HG02885 (cell line): ENCODE results near the gene C5.

Experiments
- ATAC-seq: cut with Tn5 transposase; IDR thresholded peaks from one replicate; pipeline ENCODE4 v1.9.1; 2021; ENCODE audit warnings: mild to moderate bottlenecking; ENCODE audit not compliant: unreplicated experiment, poor library complexity

Gene C5

DNA sequence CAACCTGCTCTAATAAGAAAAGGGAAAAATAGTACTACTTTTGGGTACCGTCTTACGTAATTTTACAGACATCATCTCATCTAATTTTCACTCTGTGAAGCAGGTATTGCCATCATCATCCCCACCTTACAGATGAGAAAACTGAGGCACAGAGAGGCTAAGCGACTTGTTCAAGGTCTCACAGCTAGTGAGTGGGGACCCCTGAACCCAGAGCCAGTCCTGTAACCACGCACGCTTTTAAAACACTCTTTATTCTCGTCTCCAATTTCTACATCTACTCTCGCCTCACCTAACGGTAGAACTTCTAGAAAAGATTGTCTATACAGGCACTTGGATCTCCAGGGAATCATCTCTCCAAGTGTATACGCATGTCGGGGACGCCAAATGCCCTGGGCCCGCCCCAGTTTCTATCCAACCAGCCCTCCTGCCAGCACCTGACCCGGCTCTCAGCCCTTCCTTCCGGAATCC is 122.0 kb downstream of the C5 start:
- no peak for ATAC-seq

DNA sequence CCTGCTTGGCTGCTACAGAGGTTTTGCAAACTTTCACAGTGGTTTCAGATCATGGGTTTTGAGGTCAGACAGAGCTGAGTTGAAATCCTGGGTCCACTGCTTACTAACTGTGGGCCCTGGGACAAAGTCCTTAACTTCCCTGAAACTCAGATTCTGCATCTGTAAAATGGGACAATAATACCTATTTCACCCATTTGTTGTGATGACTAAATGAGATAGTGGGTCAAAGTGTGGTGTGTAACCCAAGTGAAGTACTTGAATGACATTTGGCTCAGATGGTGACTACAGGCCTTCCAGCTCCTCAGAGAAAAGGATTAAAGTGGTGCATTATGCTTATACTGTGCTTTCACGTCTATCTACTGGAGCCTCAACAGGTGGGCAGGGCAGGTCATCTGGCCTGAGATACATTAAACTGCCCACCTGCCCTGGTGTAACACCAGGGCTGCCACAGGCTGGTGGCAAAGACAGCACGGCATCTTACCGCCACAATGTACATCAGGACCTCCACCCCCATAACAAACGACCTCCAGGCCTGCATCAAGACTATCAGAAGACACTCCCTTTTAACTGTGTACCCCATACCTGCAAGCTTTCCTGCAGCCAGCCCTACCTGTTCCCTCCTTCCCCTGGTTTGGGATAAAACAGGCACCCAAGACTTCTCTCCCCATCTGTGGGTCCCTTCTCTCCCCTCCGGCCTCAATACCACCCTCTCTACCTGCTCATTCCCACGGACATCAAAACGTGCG is 122.6 kb downstream of the C5 start:
- no peak for ATAC-seq

DNA sequence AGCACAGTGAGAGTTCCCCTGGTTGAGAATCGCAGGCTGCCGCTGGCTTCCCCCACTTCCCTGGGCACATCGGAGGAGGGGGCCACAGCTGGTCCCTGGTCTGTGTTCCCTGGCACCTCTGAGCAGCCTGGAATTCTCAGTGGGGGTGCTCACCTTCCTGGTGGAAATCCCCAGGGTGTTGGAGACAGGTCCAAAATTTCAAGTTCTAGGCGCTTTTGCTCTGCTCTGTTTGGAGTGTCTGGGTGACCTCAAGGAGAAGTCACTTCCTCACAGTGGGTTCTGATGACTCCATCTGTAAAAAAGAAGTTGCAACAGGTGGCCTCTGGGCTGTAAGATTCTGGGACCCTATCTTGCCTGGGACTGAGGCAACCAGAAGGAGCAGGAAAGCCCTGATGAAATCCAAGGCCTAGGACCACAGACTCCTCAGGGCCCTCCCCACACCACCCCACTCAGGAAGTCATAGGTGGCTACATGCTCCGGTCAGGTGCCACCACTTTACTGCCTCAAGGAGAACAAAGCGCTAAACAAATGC is 123.6 kb downstream of the C5 start, which contains the start of gene TRAF1:
Gene TRAF1 (minus strand): TSS at position 400 of the 532 bp plus-strand sequence. CDS start 721 bp downstream, outside the sequence.
- ATAC-seq = peak; percentile 17

DNA sequence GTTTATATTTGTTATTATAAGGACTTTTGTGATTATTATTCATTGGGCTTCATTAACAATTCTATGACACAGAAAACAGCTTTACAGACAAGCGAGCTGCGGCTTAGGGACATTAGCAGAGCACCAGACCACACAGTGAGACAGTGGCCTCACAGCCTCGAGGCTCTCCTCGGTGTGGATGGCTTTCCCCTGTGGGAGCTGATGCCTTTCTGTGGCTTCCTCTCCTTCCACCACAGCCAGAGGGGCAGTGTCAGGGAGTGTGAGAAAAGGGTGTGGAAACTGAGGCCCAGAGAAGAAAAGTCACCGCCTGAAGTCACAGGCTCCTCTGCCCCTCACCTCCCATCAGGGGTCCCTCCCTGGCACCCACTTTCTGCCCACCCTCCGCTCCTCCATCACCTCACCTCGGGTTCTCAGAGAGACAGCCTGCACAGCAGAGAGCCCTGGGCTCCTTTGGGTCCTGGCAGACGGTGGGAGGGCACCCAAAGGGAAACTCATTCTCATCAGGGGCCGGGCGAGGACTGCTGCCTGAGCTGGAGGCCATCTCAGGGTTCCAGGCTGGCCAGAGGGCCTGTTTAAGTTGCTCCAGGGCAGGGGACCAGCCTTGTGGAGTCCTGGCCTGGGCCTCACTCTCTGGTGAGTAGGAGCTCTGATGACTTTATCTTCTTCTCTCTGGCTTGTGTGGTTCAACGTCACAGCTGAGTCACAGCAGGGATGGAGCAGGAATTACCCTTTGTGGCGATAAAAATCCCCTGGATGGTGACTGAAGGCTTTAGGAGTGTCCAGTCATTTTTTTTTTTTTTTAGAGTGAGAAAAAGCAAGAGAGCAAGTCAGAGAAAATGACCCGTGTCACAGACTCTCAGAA is 124.3 kb downstream of the C5 start:
- peak; percentile 43 for ATAC-seq

DNA sequence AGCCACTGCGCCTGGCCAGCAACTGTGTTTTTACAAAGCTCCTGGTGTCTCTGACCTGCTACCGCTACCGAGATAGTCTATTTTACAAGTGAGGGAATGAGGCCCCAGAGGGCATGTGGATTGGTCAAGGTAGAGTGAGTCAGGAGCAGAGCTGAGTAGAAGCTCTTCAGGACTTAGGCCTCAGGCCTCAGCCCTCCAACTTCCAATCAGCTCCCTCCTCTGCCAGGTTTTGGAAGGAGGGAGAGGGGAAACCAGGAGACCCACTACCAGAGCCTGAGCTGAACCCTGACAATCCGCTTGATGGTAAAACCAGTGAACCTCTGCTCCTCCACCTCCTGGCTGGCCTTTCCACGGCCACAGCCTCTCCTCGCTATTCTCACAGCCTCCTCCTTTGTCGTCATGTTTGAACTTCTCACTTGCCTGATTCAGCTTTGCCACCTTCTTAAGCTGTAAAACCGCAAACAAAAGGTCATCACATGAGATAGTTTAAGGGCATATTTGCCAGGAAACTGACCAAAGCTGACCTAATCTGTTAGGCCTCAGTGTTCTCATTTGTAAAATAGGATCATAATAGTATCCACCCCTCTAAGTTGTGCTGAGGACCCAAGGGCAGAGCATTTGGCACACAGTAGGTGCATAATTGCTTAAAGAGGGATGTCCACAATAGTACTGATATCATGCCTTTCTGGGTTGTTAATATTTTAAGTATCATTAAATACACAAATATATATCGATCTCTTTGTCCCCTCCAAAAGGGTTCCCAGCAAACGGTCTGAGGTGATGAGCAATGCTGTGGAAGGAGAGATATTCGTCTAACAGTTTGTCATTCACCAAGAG is 125.2 kb downstream of the C5 start:
- ATAC-seq = no peak

DNA sequence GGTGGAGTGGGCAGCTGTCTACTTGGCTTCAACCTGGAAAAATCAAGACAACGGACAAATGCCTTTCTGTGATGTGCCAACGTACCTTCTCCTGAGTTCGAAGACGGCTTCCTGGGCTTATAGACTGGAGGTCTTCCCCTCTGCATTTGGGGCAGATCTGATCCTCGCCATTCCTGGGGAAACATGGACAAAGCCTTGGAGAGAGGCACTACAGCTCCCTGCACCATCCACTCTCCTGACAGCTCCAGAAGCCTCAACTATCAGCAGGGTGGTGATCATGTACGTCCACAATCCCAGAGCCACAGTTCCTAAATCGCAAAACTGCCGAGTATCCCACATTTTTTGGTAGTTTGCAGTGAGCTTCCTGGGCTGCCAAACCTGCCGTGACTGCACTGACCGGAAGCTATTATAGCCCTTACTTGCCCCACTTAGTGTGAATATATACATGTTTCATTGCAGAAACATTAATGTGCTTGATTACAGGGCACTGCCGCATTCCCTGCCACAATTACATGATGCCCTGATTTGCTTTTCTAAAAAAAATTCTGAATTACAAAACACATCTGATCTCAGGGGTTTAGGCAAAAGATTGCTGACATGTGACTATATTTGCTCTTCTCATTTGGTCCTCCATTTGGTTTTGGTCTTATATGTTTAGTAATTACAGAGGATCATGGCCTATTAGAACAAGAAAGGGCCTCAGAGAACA is 126.3 kb downstream of the C5 start:
- no peak for ATAC-seq

DNA sequence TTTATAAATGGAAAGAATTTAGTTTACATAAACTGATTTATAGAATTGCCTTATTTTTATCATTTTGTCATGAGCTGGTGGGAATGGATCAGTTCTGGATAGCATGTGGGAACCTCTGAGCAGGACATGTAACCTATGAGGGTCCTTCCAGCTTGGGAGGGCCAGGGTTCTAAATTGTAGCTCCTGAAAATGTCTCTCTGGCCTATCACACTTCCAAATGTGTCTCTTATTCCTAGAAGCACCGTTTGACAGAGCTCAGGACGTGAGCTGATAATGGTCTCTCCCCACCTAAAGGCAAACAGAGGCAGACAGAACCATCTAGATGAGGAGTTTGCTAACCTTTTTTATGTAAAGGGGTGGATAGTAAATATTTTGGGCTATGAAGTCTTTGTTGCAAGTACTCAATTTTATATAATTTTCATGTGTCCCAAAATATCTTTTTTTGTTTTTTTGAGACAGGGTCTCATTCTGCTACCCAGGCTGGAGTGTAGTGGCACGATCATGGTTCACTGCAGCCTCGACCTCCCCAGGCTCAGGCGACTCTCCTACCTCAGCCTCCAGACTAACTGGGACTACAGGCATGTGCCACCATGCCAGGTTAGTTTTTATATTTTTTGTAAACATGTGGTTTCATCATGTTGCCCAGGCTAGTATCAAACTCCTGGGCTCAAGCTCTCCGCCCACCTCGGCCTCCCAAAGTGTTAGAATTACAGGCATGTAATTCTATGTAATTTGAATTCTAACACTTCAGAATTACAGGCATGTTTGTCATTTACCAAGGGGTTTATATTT is 127.5 kb downstream of the C5 start:
- ATAC-seq = no peak

DNA sequence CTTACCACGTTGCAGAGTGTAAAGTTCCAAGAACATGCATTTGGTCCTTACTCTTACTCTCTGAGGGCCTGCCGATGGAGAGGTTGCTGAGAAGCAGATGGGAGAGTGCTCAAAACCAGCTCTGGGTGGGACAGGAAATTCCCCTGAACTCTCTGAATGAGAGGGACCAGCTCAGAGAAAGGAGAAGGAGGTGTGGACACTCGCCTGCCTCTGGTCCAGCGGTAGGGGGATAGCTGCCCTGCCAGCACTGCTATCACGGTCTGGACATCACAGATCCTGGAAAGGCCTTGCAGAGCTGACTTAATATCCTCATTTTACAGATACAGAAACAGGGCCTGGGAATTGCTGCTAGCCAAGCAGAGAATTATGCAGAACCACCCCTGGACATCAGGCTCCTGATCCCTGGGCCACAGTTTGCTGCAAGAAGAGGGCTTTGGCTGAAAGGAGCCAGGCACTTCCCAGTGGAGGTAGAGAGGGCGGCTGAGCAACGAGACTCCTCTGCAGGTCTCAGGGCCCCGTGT is 128.4 kb downstream of the C5 start:
- ATAC-seq = no peak

DNA sequence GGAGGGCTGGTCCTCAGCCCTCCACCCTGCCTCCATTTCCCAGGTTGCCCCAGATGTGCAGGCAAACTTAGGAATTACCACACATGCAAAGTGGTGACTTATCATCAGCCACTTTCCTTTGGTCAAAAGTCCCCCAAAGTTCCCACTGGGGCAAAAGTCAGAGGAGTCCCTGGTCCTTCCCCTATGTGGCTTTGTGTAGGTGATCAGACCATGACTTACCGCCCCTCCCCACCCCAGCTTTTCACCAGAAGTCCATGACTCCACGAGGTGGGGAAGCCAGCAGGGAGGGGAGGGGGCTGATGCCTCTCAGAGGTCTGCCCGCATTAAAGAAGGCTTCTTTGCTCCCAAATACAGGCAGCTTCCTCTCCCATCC is 129.3 kb downstream of the C5 start:
- no peak for ATAC-seq

DNA sequence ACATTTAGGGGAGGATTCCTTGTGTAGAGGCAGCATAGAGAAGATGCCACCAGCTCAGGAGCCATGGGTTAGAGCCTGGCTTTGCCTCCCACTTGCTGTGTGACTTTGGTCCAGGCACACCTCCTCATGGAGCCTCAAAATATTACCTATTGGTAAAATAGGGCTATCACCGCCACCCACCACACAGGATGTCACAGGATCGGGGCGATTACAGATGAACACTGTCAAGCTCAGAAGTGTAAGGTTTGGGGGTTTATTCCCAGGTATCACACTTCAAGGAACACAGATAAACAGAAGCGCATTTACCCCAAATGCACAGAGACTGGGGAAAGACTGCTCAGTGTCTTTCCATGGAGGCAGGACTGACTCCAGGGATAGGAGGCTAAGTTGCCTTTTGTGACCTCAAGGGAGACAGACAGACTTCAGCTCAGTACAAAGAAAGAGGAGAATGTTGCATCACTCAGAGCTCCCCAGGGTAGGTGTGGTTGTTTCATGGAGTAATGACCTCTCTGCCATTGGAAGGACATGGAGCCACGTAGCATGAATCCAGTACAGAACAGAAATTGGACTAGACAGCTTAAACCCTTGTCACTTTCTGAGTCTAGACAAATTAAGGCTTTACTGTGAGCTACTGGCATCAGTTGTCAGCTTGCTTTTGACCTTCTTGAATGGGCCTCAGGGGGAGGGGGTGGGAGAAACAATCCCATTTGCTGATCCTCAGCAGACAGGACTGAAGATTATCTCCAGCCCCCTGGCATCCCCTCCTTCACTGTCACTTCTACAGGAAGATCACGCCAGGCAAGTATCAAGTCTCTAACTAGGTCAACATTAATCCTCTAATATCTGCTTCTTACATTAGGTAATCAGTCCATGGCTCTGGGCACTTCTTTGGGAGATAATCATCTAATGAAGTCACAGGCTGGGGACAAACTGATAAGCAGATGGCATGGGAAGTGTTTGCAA is 130.0 kb downstream of the C5 start:
- ATAC-seq = no peak

DNA sequence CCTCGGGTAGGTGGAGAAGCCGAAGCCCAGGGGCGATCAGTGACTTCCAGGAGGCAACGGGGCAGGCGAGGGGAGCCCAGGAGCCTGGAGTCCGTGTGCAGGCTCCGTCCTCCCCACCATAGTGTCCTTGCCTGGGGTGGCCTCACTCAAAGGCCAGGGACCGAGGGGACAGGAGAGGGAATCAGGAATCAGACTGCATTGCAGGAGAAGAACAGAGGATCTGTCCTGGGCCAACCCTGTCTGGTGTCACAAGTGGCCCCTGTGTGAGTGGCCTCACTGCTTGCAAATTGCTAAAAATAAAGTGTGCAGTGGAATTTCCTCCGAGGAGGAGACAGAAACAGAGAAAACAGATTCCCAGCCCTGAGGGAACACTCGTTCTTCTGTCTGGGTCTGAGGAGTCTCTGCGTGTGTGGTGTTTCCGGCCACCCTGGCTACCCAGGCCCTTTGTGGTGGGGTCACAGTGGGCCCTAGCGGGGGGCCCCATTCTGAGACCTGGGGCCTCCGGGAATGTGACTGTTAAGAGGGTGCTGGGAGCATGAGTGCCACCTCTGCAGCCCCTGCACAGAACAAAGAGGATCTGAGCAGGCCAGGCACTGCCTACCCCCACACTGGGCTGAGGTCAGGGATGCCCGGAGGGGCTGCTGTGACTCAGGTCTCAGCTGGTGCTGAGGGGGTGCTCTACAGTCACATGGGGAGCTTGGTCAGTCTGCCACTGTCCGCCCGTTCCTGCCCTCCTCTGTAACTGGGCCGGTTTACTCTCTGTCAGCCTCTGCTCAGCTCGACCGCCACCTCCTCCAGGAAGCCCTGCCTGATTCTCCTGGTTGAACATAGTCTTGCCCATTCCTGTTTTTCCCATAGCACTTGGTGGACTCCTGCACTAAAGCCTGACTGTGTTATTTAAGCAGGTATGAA is 130.9 kb downstream of the C5 start:
- no peak for ATAC-seq

DNA sequence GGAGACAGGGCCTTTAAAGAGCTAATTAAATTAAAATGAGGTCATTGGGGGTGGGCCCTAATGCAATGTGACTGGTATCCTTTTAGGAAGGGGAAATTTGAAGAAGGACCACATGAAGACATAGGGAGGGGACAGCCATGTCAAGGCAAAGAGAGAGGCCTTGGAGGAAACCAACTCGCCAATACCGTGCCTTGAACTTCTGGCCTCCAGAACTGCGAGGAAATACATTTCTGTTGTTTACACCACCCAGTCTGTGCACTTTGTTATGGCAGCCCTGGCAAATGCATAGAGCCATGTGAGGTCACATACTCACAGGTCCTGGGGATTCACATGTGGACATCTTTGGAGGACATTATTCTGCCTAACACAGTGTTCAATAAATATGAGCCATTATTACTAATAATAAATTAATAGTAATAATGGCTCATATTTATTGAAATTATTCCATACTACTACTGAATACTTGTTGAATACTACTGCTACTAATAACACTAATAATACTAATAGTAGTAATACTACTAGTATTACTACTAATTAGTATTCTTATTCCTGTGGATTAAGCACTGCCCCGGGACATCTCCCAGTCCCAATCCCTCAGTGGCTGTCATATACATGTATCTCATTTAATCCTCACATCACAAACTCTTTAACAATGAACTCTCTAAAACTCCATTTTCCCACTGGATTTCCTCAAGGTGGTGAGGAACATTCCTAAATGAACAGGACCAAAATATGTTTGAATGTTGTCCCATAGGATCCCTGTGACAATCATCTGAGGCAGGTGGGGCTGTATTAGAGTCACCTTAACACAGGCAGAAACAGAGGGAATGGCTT is 131.9 kb downstream of the C5 start:
- no peak for ATAC-seq

DNA sequence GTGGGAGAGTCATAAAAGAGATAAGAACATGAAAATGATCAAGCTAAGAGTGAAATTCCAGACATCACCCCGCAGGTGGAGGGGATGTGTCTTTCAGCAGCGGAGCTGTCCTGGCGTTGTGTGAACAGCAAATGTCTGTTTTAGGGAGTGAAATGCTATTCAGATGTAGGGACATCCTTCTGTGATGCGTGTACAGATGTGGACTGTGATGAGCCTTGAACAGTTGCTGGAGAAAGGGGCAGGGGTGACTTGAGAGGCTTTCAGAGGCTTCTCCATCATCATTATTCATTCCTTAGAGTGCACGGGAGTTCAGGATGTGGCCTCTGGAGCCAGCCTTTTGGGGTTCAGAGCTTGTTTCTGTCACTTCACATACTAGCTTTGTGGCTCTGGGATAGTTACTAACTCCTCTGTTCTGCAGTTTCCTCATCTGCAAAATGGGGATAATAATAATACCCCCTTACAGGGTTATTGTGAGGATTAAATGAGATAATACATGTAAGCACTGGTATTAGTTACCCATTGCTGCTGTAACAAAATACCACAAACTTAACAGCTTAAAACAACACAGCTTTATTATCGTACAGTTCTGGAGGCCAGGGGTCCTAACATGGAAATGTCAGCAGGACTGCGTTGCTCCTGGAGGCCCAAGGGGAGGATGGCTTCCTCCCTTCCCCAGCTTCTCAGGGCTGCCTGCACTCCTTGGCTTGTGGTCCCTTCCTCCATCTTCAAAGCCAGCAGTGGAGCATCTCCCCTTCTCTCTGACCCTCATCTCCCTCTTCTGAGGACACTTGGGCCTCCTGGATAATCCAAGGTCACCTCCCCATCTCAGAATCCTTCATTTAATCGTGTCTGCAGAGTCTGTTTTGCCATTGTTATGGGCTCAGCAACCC is 132.8 kb downstream of the C5 start:
- no peak for ATAC-seq

DNA sequence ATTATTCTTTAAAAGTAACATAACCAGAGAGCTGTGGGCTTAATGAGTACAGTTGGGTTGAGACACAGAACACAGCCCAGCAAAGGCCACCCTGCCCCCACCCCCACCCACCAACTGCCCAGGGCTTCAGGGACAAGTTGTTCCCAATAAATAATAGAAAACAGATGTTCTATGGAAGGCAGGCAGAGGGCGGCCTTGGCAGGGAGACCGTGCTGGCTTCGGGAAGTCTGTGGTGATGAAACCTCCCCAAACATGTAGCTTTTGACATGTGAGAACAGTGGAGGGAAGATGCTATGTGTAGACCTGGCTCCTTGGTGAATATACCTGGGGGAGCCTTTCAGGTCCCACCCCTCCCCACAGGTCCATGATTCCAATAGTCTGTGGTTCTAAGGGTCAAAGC is 133.5 kb downstream of the C5 start:
- ATAC-seq = no peak
